AG10803 (cell line): ENCODE measurements around the gene KDM4B.

Experiments used
- DNase-seq: peaks from one replicate; pipeline ENCODE4 v3.0.0; 2010; ENCODE audit warnings: low read depth
- H3K4me3 ChIP-seq: 2 replicates; pipeline ENCODE4 v1.5.1; 2011; ENCODE audit warnings: mild to moderate bottlenecking, low read length, control low read depth
- TF ChIP-seq, protein P1 (sequence below): conservative IDR thresholded peaks from 2 replicates; pipeline ENCODE4 v1.5.1; 2011; ENCODE audit warnings: mild to moderate bottlenecking, low read length, control low read depth, inconsistent platforms

KDM4B gene

DNA sequence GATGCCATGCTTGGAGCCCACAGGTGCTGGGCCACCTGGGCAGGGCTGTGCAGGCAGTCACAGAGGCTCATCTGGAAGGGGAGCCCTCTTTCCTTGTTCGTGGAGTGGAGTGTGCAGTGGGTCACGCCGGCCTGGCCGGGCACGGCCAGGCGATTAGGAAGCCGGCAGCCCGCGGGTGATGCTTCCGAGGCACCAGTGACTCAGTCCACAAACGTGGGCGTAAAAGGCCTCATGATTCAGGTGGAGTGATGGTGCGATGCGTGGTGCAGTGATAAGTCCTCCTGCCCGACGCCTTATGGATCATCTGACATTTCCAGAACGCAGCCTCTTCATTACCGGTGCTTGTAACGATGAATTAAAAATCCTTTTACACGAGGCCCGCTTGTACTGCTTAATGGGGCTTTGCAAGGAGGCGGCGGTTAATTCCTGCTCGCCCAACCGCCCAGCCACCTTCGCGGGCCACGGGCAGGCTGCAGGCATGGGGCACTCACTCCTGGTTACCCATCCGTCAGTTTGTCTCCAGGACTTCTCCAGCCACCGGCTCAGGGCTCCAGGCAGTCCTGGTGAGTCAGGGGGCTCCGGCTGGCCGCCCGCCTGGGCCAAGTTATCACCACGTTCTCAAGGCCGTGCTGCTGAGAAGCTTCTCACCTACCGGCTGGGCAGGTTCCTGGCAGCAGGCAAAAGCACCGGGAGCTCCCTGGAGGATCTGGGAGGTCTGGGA lies 172.4 kb downstream of the KDM4B start:
- no peak overlapping the region for H3K4me3 ChIP-seq
- TF ChIP-seq, protein P1, sequence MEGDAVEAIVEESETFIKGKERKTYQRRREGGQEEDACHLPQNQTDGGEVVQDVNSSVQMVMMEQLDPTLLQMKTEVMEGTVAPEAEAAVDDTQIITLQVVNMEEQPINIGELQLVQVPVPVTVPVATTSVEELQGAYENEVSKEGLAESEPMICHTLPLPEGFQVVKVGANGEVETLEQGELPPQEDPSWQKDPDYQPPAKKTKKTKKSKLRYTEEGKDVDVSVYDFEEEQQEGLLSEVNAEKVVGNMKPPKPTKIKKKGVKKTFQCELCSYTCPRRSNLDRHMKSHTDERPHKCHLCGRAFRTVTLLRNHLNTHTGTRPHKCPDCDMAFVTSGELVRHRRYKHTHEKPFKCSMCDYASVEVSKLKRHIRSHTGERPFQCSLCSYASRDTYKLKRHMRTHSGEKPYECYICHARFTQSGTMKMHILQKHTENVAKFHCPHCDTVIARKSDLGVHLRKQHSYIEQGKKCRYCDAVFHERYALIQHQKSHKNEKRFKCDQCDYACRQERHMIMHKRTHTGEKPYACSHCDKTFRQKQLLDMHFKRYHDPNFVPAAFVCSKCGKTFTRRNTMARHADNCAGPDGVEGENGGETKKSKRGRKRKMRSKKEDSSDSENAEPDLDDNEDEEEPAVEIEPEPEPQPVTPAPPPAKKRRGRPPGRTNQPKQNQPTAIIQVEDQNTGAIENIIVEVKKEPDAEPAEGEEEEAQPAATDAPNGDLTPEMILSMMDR, result no peak
- DNase-seq, result no peak

DNA sequence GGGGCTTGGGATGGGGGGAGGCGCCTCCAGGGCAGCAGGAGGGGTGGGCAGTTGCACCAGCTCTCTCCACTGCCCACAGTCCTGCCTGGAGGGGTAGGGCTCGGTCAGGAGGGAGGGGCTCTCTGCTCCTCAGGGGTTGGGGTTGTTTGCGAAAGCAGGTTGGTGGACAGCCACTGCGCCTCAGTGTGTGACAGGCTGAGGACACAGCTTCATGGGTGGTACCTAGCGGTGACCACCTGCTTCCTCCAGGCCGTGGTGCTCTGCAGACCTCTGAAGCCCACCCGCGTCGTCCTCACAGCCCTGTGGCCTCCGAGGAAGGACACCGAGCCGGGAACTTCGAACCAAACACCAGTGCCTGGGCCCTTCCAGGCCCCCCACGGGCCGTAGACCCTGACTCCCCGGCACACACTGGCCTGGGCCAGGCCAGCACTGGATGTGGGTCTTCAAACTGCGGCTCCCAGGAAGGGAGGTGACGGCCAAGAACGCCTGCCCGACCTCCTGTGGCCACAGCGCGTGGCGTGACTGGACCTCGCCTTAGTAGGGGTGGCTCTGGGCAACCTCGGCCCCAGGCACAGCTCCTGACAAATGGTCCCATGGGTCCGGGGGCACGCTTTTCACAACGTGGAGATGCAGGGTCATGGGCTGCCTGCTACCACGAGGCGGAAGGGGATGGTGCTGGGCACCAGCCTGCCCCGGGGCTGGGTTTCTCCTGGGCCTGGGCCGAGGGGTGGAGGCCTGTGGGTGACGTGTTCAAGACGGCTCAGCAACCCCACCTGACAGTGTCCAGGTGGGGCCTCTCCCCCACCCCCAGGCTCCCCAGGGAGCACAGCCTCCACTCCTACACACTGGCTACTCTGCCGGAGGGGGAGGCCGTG lies 173.2 kb downstream of the KDM4B start:
- DNase-seq, result no peak
- H3K4me3 ChIP-seq, result no peak overlapping the region
- TF ChIP-seq, protein P1, result no peak

DNA sequence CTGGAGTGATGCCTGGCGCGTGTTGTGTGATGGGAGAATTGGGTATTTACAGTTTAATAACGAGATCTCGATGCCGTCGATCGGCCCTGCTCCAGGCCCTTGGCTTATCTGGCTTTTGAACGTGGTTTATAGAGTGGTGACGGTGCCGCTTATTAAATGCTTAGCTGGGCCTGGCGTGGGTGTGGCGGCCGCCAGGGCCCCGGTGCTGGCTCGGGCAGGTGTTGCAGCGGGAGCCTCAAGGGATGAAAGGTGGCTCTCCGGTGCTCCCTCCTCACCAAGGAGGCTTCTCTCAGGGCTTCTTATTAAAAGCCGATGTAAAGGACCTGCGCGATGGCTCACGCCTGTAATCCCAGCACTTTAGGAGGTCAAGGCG lies 173.8 kb downstream of the KDM4B start:
- no peak for DNase-seq
- no peak overlapping the region for H3K4me3 ChIP-seq
- TF ChIP-seq, protein P1, result no peak

DNA sequence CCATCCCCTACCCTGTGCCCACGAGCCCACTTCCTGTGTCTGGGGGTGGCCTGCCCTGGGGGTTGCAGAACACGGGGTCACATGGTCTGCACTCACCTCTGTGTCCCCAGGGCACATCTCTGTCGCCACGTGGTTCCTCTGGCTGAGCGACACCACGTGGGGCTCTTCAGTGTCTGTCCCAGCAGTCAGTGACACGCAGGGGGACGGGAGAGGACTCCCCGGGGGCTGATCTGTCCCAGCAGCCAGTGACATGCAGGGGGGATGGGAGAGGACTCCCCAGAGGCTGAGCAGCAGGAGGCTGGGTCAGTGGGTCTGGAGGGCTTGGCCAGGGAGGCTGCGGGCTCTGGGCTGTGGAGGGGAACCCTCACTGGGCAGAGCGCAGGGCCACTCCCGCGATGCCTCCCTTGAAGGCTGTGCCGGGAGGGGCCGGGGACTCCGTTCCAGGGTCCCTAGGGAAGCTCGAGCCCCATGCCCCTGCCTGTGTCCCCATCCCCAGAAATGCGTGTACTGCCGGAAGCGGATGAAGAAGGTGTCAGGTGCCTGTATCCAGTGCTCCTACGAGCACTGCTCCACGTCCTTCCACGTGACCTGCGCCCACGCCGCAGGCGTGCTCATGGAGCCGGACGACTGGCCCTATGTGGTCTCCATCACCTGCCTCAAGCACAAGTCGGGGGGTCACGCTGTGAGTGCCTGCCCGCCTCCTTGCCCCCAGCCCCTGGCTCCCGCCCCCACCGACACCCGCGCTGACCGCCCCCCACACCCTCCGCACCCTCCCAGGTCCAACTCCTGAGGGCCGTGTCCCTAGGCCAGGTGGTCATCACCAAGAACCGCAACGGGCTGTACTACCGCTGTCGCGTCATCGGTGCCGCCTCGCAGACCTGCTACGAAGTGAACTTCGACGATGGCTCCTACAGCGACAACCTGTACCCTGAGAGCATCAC lies 174.8 kb downstream of the KDM4B start:
- TF ChIP-seq, protein P1, result no peak
- DNase-seq, result no peak
- no peak overlapping the region for H3K4me3 ChIP-seq

DNA sequence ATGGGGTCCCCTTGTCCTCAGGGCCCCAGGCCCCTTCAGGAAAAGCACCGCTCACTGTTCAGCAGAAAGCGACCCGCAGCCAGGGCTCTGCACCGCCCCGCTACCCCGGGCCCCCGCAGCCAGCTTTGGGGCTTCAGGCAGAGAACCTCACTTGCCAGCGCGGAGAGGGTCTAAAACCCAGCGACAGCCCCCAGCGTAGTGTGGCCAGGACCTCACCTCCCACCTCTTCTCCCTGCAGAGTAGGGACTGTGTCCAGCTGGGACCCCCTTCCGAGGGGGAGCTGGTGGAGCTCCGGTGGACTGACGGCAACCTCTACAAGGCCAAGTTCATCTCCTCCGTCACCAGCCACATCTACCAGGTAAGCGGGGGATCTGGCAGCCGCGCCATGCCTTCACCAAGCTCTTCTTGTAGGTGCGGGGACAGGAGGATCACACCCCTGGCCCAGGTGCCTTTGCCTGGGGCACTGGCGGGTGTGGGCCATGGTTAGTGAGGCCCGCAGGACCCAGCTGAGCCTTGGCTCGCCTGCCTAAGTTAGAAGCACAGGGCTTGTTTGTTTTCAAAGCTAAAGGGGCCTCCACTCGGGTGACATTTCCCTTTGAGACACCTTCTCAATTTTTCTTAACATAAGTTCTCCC lies 175.7 kb downstream of the KDM4B start:
- H3K4me3 ChIP-seq, result no peak overlapping the region
- TF ChIP-seq, protein P1, result no peak
- no peak for DNase-seq
